GM23248 (cell line): ENCODE results near the gene FOXD2. TPM values are rescaled to one million over a fixed set of nuclear protein-coding genes. Genes with fewer than 3 reads are reported as not detected.

ENCODE experiments used
- DNase-seq: peaks from one replicate; pipeline ENCODE4 v3.0.0-alpha.2; 2015
- H2AFZ ChIP-seq: fragments of 200-600 bp; sonication (generic); 2 replicates; pipeline ENCODE4 v1.6.1; 2016; ENCODE audit warnings: antibody characterized with exemption
- H3F3A ChIP-seq: fragments of 200-600 bp; sonication (generic); 2 replicates; pipeline ENCODE4 v1.6.1; 2016; ENCODE audit warnings: mild to moderate bottlenecking, antibody characterized with exemption, mixed run types; ENCODE audit not compliant: insufficient read depth
- H3K27ac ChIP-seq: fragments of 200-600 bp; sonication (generic); 2 replicates; pipeline ENCODE4 v1.5.1; 2016; ENCODE audit warnings: mild to moderate bottlenecking
- H3K27me3 ChIP-seq: fragments of 200-600 bp; sonication (generic); replicated peaks from 2 replicates; pipeline ENCODE4 v1.6.1; 2016; ENCODE audit warnings: mild to moderate bottlenecking; ENCODE audit not compliant: insufficient read depth
- H3K36me3 ChIP-seq: fragments of 200-600 bp; sonication (generic); 2 replicates; pipeline ENCODE4 v1.6.1; 2016; ENCODE audit warnings: low read depth, mild to moderate bottlenecking
- H3K4me1 ChIP-seq: fragments of 200-600 bp; sonication (generic); 2 replicates; pipeline ENCODE4 v1.6.1; 2016; ENCODE audit warnings: mild to moderate bottlenecking; ENCODE audit not compliant: insufficient read depth
- H3K4me2 ChIP-seq: fragments of 200-600 bp; sonication (generic); one replicate; pipeline ENCODE4 v1.6.1; 2016; ENCODE audit warnings: mild to moderate bottlenecking; ENCODE audit not compliant: unreplicated experiment
- H3K4me3 ChIP-seq: fragments of 200-600 bp; sonication (generic); 2 replicates; pipeline ENCODE4 v1.5.1; 2016; ENCODE audit warnings: mild to moderate bottlenecking
- H3K79me2 ChIP-seq: fragments of 200-600 bp; sonication (generic); 2 replicates; pipeline ENCODE4 v1.6.1; 2016; ENCODE audit warnings: mild to moderate bottlenecking; ENCODE audit not compliant: insufficient read depth
- H3K9ac ChIP-seq: fragments of 200-600 bp; sonication (generic); 2 replicates; pipeline ENCODE4 v1.6.1; 2016; ENCODE audit warnings: mild to moderate bottlenecking
- H3K9me2 ChIP-seq: fragments of 200-600 bp; sonication (generic); 2 replicates; pipeline ENCODE4 v1.6.1; 2016; ENCODE audit warnings: mixed run types, mild to moderate bottlenecking, moderate library complexity; ENCODE audit not compliant: insufficient read depth
- H3K9me3 ChIP-seq: fragments of 200-600 bp; sonication (generic); one replicate; pipeline ENCODE4 v1.6.1; 2017; ENCODE audit warnings: low read depth
- H4K20me1 ChIP-seq: fragments of 200-600 bp; sonication (generic); 2 replicates; pipeline ENCODE4 v1.6.0; 2016; ENCODE audit not compliant: insufficient read depth
- EZH2 ChIP-seq: fragments of 200-600 bp; sonication (generic); IDR thresholded peaks from 2 replicates; pipeline ENCODE4 v1.6.1; 2018; ENCODE audit warnings: antibody characterized with exemption, mild to moderate bottlenecking; ENCODE audit not compliant: insufficient read depth, poor library complexity, severe bottlenecking
- EZH2phosphoT487 ChIP-seq: fragments of 200-600 bp; sonication (generic); IDR thresholded peaks from 2 replicates; pipeline ENCODE4 v1.6.1; 2018; ENCODE audit warnings: antibody characterized with exemption, moderate library complexity, mild to moderate bottlenecking, low read depth; ENCODE audit not compliant: insufficient read depth
- WGBS, 2 experiments: methylation state at CpG; one replicate each; pipeline ENCODE4 v1.1.6; 2015 to 2017; ENCODE audit warnings: low lambda C conversion rate in 2 of 2, low coverage in 1 of 2; ENCODE audit errors: missing lambda C conversion rate in 2 of 2; 5-methylcytosine and 5-hydroxymethylcytosine counted together
- in situ Hi-C: fragments of 300-500 bp; cut with MboI; formaldehyde crosslinking; loops from 2 replicates; pipeline ENCODE4 v1.15.0; 2020
- polyA plus RNA-seq: library from polyadenylated mRNA; unstranded; fragments of >200 nt; fragmentation: Nextera tagmentation; extraction: Ambion mirVana; gene quantifications from 2 replicates; pipeline ENCODE4 v1.2.1, GENCODE V29; 2016
- total RNA-seq: library from RNA; depleted of rRNA; stranded (reverse); fragments of >200 nt; shearing (Covaris generic); gene quantifications from 2 replicates; pipeline ENCODE4 v1.2.3, GENCODE V29; 2014

FOXD2 gene
- total and polyA plus RNA-seq, 2 experiments from 2014 or later = 0.20 to 0.43 TPM

GRCh38 chr1:47469910-47470309 lies 32.1 kb downstream of the FOXD2 start:
- no peaks in the 10 kb centered on the region for H3K9me2 ChIP-seq
- H3K4me1 ChIP-seq = no peaks in the 10 kb centered on the region
- in situ Hi-C loops = no loop called here
- no peak overlapping the region for H3K9ac ChIP-seq
- 72 to 80% methylated on average over 7 of the region's 7 CpGs for WGBS, 2 experiments
- H3K27me3 ChIP-seq = peaks cover 6% of the 10 kb centered on the region; the same call in 1 of the 2 replicates
- H3F3A ChIP-seq = no peaks in the 10 kb centered on the region
- no peaks in the 10 kb centered on the region for H3K36me3 ChIP-seq
- H4K20me1 ChIP-seq = no peaks in the 10 kb centered on the region
- H3K4me2 ChIP-seq = no peak overlapping the region
- no peak for TF ChIP-seq EZH2phosphoT487
- TF ChIP-seq EZH2 = no peak
- no peaks in the 10 kb centered on the region for H3K9me3 ChIP-seq
- no peak for DNase-seq
- no peaks in the 10 kb centered on the region for H3K79me2 ChIP-seq
- H3K4me3 ChIP-seq = no peak overlapping the region
- H3K27ac ChIP-seq = no peak overlapping the region
- no peak overlapping the region for H2AFZ ChIP-seq

GRCh38 chr1:47471163-47471562 lies 33.3 kb downstream of the FOXD2 start:
- no peak overlapping the region for H3K27ac ChIP-seq
- no peaks in the 10 kb centered on the region for H3K9me3 ChIP-seq
- H3K4me3 ChIP-seq = no peak overlapping the region
- no peak overlapping the region for H3K9ac ChIP-seq
- TF ChIP-seq EZH2 = no peak
- TF ChIP-seq EZH2phosphoT487 = no peak
- no peaks in the 10 kb centered on the region for H3K79me2 ChIP-seq
- peak; percentile 72 for DNase-seq
- no peak overlapping the region for H2AFZ ChIP-seq
- peaks cover 6% of the 10 kb centered on the region for H3K27me3 ChIP-seq
- no peaks in the 10 kb centered on the region for H3K4me1 ChIP-seq
- no peaks in the 10 kb centered on the region for H3F3A ChIP-seq
- no peaks in the 10 kb centered on the region for H3K36me3 ChIP-seq
- WGBS, 2 experiments = 11 to 13% methylated on average over 5 of the region's 5 CpGs
- in situ Hi-C loops = no loop called here
- H3K9me2 ChIP-seq = no peaks in the 10 kb centered on the region
- no peak overlapping the region for H3K4me2 ChIP-seq
- H4K20me1 ChIP-seq = no peaks in the 10 kb centered on the region

GRCh38 chr1:47474278-47475193 lies 36.7 kb downstream of the FOXD2 start:
- H3K9me3 ChIP-seq = no peaks in the 10 kb centered on the region
- WGBS, 2 experiments = 42 to 50% methylated on average over 9 of the region's 9 CpGs
- TF ChIP-seq EZH2phosphoT487 = no peak
- TF ChIP-seq EZH2 = no peak

GRCh38 chr1:47477595-47478080 lies 39.8 kb downstream of the FOXD2 start:
- in situ Hi-C loops = no loop called here
- 50 to 53% methylated on average over 3 of the region's 3 CpGs for WGBS, 2 experiments
- Histone ChIP-seq H3K4me3 (no peak overlapping the region), H3K9me3 (no peaks in the 10 kb centered on the region), H3K4me2 (no peak overlapping the region), H3K36me3 (no peaks in the 10 kb centered on the region), H3K9ac (no peak overlapping the region), H3K4me1 (no peaks in the 10 kb centered on the region), H2AFZ (no peak overlapping the region), H3F3A (no peaks in the 10 kb centered on the region), H3K79me2 (no peaks in the 10 kb centered on the region), H3K9me2 (no peaks in the 10 kb centered on the region), H3K27ac (no peak overlapping the region), H3K27me3 (peaks cover 10% of the 10 kb centered on the region), H4K20me1 (no peaks in the 10 kb centered on the region)
- TF ChIP-seq EZH2phosphoT487 (no peak), EZH2 (no peak)
- DNase-seq = no peak

More at GRCh38 chr1:47474278-47475193, 36.7 kb downstream of the FOXD2 start:
- Histone ChIP-seq H3K4me1 (no peaks in the 10 kb centered on the region), H3K4me2 (no peak overlapping the region), H3K27ac (no peak overlapping the region), H3K79me2 (no peaks in the 10 kb centered on the region), H3K9me2 (no peaks in the 10 kb centered on the region), H3K9ac (no peak overlapping the region), H3F3A (no peaks in the 10 kb centered on the region), H3K4me3 (no peak overlapping the region), H2AFZ (no peak overlapping the region), H3K27me3 (peaks cover 10% of the 10 kb centered on the region), H4K20me1 (no peaks in the 10 kb centered on the region), H3K36me3 (no peaks in the 10 kb centered on the region)
- peak; percentile 8 for DNase-seq
- in situ Hi-C loops = no loop called here
